Skeletal muscle tissue (tissue), 4 donors: ENCODE data around the gene WNK2. TPM values are rescaled to one million over a fixed set of nuclear protein-coding genes. Genes with fewer than 3 reads are reported as not detected.
"Not testable (repeated sequence)": the region's sequence is repeated elsewhere in the genome, so short reads cannot be mapped to it uniquely, and the experiment has no call there.

Experiments
- H3K27ac ChIP-seq: one replicate; pipeline ENCODE4 v1.7.0; 2013; ENCODE audit warnings: mild to moderate bottlenecking, low read depth, low read length, inconsistent platforms
- H3K27me3 ChIP-seq, 3 donors: one replicate each; pipeline ENCODE4 v1.7.0; 2013; ENCODE audit warnings: low read length in 3 of 3; ENCODE audit not compliant: control insufficient read depth in 3 of 3, insufficient read depth in 3 of 3
- H3K36me3 ChIP-seq, 3 donors: one replicate each; pipeline ENCODE4 v1.7.0; 2013; ENCODE audit warnings: low read length in 3 of 3; ENCODE audit not compliant: control insufficient read depth in 3 of 3, insufficient read depth in 3 of 3
- H3K4me1 ChIP-seq, 3 donors: one replicate each; pipeline ENCODE4 v1.7.0; 2013; ENCODE audit warnings: low read length in 3 of 3, mild to moderate bottlenecking in 3 of 3; ENCODE audit not compliant: control insufficient read depth in 3 of 3, insufficient read depth in 3 of 3
- H3K4me3 ChIP-seq, 3 donors: one replicate each; pipeline ENCODE4 v1.7.0; 2013; ENCODE audit warnings: low read length in 3 of 3
- H3K9ac ChIP-seq, 3 donors: one replicate each; pipeline ENCODE4 v1.7.0; 2013; ENCODE audit warnings: low read length in 3 of 3, mild to moderate bottlenecking in 3 of 3, moderate library complexity in 2 of 3, low read depth in 1 of 3
- H3K9me3 ChIP-seq, 3 donors: one replicate each; pipeline ENCODE4 v1.7.0; 2013; ENCODE audit warnings: low read length in 3 of 3; ENCODE audit not compliant: control insufficient read depth in 3 of 3
- total RNA-seq: library from RNA; depleted of rRNA; stranded (reverse); fragments of >200 nt; gene quantifications from one replicate; pipeline ENCODE4 v1.2.3, GENCODE V29; 2014
- donor health status: Osteomylitis.

WNK2 gene
- total RNA-seq, 1 donor from 2014 or later: 4.7 TPM

DNA sequence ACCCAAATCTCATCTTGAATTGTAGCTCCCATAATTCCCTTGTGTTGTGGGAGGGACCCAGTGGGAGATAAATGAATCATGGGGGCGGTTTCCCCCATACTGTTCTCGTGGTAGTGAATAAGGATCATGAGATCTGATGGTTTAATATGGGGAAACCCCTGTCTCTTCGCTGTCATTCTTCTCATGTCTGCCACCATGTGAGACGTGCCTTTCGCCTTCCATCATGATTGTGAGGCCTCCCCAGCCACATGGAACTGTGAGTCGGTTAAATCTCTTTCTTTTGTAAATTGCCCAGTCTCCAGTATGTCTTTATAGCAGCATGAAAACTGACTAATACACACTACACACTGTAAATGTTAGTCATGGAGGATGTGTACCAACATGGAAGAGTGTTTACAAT is 37.2 kb upstream of the WNK2 start:
- H3K27me3 ChIP-seq, H3K4me3 ChIP-seq, H3K36me3 ChIP-seq, H3K9ac ChIP-seq, H3K27ac ChIP-seq, H3K9me3 ChIP-seq: not testable (repeated sequence)
- peaks cover 16 to 27% (median 21%) of the 10 kb centered on the region in 3 donors for H3K4me1 ChIP-seq

DNA sequence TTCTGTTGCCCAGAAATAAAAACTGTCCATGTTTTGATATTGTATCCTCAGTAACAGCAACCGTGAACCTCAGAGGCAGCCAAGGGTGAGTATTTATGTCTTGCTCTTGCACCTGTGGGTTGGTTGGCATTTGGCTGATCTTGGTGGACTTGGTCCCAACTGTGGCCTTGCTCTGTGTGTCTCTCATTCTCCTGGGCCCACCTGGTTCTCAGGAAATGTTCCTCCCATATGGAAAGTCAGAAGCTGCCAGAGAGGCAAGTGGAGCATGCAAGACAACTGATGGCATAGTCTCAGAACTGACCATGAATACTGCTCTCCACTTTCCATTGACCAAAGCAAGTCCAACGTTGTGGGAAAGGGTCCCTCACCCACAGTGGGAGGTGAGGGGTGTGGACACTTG is 36.3 kb upstream of the WNK2 start:
- Histone ChIP-seq H3K4me1 (peaks cover 10 to 18% (median 14%) of the 10 kb centered on the region in 3 donors), H3K27me3 (no peaks in the 10 kb centered on the region), H3K27ac (no peak overlapping the region), H3K9me3 (peaks cover 0 to 2% (median 0%) of the 10 kb centered on the region in 3 donors), H3K36me3 (no peaks in the 10 kb centered on the region), H3K9ac (no peak overlapping the region), H3K4me3 (no peak overlapping the region)

DNA sequence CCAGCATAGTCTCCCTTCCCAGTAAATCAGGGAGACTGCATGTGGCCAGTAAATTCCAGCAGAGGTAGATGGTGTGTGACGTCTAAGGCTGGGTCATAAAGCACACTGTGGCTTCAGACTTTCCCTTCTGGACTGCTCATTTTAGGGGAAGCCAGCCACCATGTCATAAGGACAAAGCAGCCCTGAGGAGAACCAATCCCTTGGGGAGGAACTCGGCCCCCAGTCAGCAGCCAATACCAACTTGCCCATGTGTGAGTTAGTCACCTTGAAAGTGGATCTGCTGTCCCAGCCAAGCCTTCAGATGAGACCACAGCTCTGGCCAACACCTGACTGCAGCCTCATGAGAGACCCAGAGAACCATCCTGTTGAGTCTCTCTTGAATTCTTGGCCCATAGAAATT is 35.2 kb upstream of the WNK2 start:
- Histone ChIP-seq H3K4me3 (no peak overlapping the region), H3K4me1 (peaks cover 9 to 13% (median 10%) of the 10 kb centered on the region in 3 donors), H3K9me3 (peaks cover 0 to 2% (median 0%) of the 10 kb centered on the region in 3 donors), H3K27ac (no peak overlapping the region), H3K27me3 (no peaks in the 10 kb centered on the region), H3K36me3 (no peaks in the 10 kb centered on the region), H3K9ac (no peak overlapping the region)

DNA sequence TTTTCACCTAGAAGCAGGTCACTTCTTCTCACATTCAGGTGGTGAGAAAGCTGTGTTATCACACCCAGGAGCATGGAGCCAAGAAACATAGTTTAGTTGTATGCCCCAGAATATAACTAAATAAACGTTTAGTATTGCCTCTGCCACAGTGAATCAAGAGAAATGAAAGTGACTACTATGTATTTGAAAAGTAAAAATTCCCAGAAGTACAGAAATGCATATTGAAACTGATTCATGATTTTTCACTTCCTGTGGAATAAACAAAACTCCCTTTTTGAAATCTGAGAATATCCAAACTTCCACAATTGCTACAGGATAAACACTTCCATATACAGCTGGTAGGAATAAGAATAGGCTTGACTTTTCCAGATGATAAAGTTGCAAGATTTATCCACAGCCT is 34.6 kb upstream of the WNK2 start:
- Histone ChIP-seq H3K9ac (no peak overlapping the region), H3K27me3 (no peaks in the 10 kb centered on the region), H3K27ac (no peak overlapping the region), H3K36me3 (no peaks in the 10 kb centered on the region), H3K4me1 (peaks cover 3 to 7% (median 3%) of the 10 kb centered on the region in 3 donors), H3K4me3 (no peak overlapping the region), H3K9me3 (peaks cover 0 to 2% (median 0%) of the 10 kb centered on the region in 3 donors)

DNA sequence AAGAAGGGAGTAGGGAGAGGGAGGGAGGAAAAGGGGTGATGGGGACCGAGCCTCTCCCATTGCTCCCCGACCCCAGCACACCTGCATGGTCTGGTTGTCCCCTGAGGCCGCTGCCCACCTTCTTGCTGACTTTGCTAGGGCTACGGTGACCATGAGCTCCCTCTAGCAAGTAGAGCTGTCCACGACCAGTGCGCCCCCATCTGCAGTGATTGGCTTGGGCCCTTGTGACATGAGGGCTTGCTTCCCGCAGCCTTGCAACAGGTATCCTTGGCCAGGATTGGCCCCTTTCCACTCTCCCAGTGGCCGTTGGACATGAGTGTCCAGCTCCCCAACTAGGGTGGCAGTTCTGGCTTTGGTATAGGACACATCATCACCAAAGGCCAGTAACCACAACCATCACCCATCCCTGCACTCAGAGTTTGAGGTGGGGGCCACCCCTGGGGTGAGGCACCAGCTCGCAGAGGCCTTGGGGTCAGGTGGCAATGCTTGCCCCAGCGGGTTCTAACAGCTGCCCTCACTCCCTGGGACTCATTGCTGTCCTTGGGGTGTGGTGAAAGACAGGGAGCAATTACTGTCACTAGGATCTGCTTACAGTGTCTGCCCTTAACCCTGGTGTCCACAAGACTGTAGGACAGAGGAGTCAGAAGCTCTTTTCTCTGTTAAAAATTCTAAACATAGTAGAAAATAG is 32.7 kb upstream of the WNK2 start:
- Histone ChIP-seq H3K9me3 (peaks cover 0 to 2% (median 0%) of the 10 kb centered on the region in 3 donors), H3K9ac (no peak overlapping the region), H3K27me3 (no peaks in the 10 kb centered on the region), H3K4me3 (no peak overlapping the region), H3K27ac (no peak overlapping the region), H3K4me1 (peaks cover 6 to 10% (median 8%) of the 10 kb centered on the region in 3 donors), H3K36me3 (no peaks in the 10 kb centered on the region)

DNA sequence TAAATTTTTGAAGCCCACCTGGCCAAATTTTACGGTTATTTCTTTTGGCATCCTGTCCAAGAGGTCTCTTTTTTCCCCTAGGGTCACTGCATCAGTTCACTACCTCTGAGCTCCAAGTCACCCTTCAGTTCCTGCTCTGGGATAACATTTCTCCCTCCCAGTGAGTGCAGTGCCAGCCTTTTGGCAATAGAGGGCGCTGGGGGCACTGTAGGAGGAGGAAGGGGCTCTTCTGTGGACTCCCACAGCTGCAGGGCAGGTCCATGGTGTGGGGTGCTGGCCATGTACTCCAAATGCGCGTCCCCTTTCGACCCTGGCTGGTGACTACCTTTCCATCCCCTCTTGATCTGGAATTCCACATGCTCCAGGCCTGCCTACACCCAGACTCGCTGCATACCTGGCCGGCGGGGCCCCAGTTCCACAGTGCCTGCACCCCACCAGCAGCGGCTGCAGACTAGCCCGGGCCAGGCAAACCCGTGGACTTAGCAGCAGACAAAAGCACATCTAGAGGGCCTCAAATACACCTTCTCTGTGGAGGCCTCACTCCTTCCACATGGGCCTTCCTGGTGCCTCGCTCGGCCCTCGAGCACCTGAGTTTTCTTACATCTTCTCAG is 29.5 kb upstream of the WNK2 start:
- Histone ChIP-seq H3K9ac (no peak overlapping the region), H3K27me3 (no peaks in the 10 kb centered on the region), H3K36me3 (no peaks in the 10 kb centered on the region), H3K4me1 (peaks cover 3 to 15% (median 10%) of the 10 kb centered on the region in 3 donors), H3K4me3 (no peak overlapping the region), H3K27ac (no peak overlapping the region), H3K9me3 (no peaks in the 10 kb centered on the region)

DNA sequence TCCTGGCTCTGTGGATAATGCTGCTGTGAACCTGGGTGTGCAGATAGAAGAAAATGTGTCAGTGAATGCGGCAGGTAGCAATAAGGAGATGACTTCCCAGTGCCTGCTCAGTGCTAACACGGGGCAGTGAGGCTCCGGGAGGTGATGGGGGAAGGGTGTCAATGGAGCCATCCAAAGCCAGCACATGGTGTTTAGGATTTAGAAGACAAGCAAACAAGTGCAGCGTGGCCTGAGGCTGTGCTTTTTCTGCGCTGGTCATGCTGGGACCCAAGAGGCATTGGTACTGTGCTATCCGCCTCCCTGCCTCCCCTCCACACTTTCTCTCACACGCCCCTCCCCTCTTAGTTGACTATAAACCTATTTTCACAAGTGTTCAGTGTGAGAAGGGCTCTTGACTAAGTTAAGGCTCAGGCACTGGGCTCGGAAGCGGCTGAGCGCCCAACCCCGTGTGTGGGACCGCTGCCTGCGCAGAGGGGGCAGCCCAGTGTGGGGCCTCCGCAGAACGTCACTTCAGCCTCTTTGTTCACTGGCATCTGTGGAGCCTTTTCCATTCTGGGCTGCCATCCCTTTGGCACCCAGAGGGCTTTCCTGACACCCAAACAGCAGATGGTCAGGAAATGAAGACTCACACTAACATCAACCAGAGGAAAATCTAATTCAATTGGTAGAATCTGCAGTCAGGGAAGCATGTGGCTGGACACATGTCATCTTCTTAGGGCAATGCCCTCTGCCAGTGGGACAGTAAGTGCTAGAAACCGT is 28.0 kb upstream of the WNK2 start:
- H3K9ac ChIP-seq: peak overlapping the region in 1 of 3 donors; percentile 45
- H3K27me3 ChIP-seq: no peaks in the 10 kb centered on the region
- peak overlapping the region; percentile 66 for H3K27ac ChIP-seq
- no peaks in the 10 kb centered on the region for H3K36me3 ChIP-seq
- H3K4me3 ChIP-seq: peak overlapping the region in 1 of 3 donors; percentile 6
- H3K9me3 ChIP-seq: no peaks in the 10 kb centered on the region
- H3K4me1 ChIP-seq: peaks cover 3 to 23% (median 14%) of the 10 kb centered on the region in 3 donors

DNA sequence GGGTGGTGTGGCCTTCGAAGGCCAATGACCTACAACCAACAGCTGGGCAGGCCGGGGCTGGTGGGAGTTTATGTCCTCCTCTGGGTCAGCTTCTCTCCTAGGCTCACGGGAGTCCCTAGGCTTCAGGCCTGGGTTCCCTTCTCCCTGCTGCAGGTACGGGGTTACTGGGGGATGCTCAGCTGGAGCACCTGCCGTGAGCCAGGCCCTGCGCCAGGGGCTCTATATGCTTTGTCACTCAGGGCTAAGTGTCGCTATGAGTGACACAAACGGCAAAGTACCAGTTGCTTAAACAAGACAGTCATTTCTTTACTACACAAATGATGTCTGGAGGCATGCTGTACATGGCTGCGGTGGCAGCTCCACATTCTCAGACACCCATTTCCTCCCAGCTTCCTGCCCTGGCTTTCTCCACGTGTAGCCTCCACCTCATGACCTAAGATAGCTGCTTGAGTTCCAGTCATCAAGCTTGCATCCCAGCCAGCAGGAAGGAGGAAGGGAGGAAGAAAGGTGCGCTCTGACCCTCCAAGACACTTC is 27.4 kb upstream of the WNK2 start:
- Histone ChIP-seq H3K9ac (no peak overlapping the region), H3K36me3 (no peaks in the 10 kb centered on the region), H3K27ac (peak overlapping the region; percentile 66), H3K4me1 (peaks cover 7 to 26% (median 17%) of the 10 kb centered on the region in 3 donors), H3K4me3 (no peak overlapping the region), H3K9me3 (no peaks in the 10 kb centered on the region), H3K27me3 (no peaks in the 10 kb centered on the region)

DNA sequence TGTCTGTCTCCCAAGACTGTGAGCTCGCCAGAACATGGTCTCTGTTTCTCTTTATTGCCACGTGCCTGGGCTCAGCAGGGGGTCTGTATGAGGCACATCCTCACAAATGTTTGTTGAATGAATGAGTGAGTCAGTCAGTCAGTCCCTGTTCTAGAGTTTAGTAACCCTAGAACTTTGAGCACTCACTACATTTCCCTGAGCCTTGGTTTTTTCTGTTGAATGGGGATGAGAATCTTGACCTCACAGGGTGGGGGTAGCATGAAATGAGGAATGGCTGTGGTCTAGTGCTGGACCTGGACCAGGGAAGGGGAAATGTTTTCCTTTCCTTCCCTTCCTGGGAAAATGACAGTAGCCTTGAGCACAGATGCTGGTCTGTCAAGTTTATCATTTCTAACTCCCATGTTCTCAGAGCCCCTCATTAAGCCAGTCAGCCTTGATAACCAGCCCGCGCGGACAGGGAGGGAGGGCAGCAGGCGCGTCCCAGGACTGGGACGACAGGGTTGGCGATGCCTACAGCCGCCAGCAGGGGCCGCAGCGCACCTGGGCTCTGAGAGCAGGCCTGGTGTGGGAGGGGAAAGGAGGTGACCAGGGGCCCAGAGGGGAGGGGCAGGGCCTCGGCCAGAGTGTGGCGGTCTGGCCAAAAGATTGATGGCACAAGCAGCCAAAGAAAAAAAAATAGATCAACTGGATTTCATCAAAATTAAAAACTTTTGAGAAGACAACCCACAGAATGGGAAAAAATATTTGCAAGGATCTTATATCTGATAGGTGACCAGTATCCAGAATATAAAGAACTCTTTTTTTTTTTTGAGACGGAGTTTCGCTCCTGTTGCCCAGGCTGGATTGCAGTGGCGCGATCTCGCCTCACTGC is 24.1 kb upstream of the WNK2 start:
- Histone ChIP-seq H3K9ac (no peak overlapping the region), H3K27me3 (no peaks in the 10 kb centered on the region), H3K27ac (no peak overlapping the region), H3K9me3 (no peaks in the 10 kb centered on the region), H3K4me3 (no peak overlapping the region), H3K36me3 (no peaks in the 10 kb centered on the region), H3K4me1 (peaks cover 7 to 29% (median 24%) of the 10 kb centered on the region in 3 donors)
